Measurements from ENCODE around the gene GREB1. TPM values are rescaled to one million over a fixed set of nuclear protein-coding genes. Genes with fewer than 3 reads are reported as not detected.

GREB1 gene
- total RNA-seq, 4 donors from 2014 or later: 3.0 to 6.1 (median 4.3) TPM

DNA sequence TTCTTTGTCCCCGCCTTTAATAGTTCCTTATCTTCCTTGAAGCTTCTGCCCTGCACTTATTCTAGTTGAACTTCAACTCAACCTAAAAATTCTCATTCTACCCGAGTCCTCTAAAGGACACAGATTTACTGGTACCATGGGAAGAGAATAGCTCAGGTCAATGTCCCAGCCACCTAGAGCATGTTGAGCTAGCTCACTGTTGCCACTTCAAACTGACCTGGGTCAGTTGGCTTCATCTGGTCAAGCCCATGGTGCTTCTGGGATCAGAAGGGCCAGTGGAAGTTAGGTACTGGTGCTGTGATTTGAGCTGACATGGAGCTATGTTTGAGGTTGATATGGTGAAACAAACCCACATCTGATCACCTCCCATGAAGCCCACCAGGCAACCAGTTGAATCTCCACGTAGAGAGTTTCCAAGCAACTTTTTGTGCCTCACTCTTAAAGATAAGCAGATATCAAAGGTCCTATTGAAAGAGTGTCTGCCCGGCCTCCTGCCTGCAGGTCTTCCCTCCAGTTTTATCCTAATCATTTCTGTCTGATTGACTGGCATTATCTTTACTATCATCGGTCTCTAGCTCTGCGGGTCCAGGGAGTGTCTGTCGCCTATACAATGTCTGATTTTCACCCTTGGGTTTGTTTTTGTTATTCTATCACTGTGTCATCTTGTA, 17.2 kb downstream of the GREB1 start:
- no peak for DNase-seq (ENCODE audit: low spot score in 2 of 2)
- no peaks in the 10 kb centered on the region for H3K27me3 ChIP-seq
- H3K9me3 ChIP-seq: no peaks in the 10 kb centered on the region
- H3K27ac ChIP-seq: no peak overlapping the region
- H3K4me1 ChIP-seq: peaks cover 5% of the 10 kb centered on the region
- no peak overlapping the region for H3K4me3 ChIP-seq
- no peaks in the 10 kb centered on the region for H3K36me3 ChIP-seq
- WGBS: 92% methylated on average over 7 of the region's 7 CpGs
- TF ChIP-seq, protein P1, sequence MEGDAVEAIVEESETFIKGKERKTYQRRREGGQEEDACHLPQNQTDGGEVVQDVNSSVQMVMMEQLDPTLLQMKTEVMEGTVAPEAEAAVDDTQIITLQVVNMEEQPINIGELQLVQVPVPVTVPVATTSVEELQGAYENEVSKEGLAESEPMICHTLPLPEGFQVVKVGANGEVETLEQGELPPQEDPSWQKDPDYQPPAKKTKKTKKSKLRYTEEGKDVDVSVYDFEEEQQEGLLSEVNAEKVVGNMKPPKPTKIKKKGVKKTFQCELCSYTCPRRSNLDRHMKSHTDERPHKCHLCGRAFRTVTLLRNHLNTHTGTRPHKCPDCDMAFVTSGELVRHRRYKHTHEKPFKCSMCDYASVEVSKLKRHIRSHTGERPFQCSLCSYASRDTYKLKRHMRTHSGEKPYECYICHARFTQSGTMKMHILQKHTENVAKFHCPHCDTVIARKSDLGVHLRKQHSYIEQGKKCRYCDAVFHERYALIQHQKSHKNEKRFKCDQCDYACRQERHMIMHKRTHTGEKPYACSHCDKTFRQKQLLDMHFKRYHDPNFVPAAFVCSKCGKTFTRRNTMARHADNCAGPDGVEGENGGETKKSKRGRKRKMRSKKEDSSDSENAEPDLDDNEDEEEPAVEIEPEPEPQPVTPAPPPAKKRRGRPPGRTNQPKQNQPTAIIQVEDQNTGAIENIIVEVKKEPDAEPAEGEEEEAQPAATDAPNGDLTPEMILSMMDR (IDR thresholded peaks at IDR 0.05): no peak
- TF ChIP-seq POLR2A (IDR thresholded peaks at IDR 0.05) (no peak), POLR2AphosphoS5 (IDR thresholded peaks at IDR 0.05) (no peak), EP300 (IDR thresholded peaks at IDR 0.05) (no peak)

DNA sequence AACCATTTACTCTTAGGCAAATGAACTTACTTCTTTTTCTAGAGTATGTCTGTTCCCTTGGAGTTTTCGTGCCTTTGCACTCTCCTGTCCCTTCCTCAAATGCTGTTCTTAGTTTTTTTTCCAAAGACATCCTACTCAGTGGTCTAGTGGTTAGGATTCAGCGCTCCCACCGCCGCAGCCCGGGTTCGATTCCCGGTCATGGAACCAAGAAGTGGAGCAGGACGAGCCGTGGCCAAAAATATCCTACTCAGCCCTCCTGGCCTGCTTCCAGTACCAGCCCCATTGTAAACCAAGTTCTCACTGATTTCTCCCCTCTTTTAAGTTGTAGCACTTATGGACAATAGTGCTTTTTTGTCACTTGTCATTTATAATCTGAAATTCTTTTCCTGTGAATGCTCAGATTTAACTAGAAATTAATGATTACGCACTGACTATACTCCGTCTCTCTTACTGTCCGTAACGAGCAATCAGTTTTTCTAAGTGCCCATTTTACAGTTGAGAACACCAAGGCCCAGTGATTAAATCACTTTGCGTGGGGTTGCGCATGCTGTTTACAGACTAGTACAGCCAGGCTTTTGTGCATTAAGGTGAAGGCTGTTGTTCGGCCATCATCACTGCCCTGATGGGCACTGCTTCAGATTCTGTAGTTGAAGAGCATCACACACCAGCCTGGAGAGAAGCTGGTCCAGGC, 17.9 kb downstream of the GREB1 start:
- DNase-seq (ENCODE audit: low spot score in 2 of 2): no peak
- Histone ChIP-seq H3K9me3 (no peaks in the 10 kb centered on the region), H3K36me3 (no peaks in the 10 kb centered on the region), H3K4me3 (no peak overlapping the region), H3K27ac (no peak overlapping the region), H3K4me1 (no peaks in the 10 kb centered on the region), H3K27me3 (no peaks in the 10 kb centered on the region)
- TF ChIP-seq POLR2AphosphoS5 (IDR thresholded peaks at IDR 0.05): no peak
- TF ChIP-seq EP300 (IDR thresholded peaks at IDR 0.05): no peak
- TF ChIP-seq POLR2A (IDR thresholded peaks at IDR 0.05): no peak
- TF ChIP-seq, protein P1 (IDR thresholded peaks at IDR 0.05): no peak
- WGBS: 92% methylated on average over 16 of the region's 16 CpGs

DNA sequence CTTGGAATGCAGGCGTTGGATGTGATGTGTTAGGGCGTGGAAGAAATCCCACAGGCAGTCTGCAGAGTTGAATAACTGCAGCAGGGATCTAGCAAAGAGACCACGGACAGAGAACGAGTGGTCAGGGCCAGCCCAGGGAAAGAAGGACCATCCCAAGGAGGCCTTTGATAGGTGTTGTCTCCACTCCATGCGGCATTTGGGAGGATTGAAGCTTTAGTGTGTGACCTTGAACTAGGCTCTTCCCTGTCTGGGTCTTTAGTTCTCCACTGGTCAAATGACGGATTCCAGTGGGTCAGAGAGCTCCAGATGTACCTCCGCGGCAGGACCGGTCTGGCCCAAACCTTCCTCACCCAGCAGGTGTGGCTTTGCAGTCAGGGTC, 18.4 kb downstream of the GREB1 start:
- no peaks in the 10 kb centered on the region for H3K27me3 ChIP-seq
- H3K36me3 ChIP-seq: no peaks in the 10 kb centered on the region
- TF ChIP-seq POLR2AphosphoS5 (IDR thresholded peaks at IDR 0.05) (no peak), POLR2A (IDR thresholded peaks at IDR 0.05) (no peak), EP300 (IDR thresholded peaks at IDR 0.05) (no peak)
- TF ChIP-seq, protein P1 (IDR thresholded peaks at IDR 0.05): no peak
- 86% methylated on average over 9 of the region's 9 CpGs for WGBS
- H3K27ac ChIP-seq: no peak overlapping the region
- no peak overlapping the region for H3K4me3 ChIP-seq
- H3K9me3 ChIP-seq: no peaks in the 10 kb centered on the region
- H3K4me1 ChIP-seq: no peaks in the 10 kb centered on the region
- DNase-seq (ENCODE audit: low spot score in 2 of 2): no peak

DNA sequence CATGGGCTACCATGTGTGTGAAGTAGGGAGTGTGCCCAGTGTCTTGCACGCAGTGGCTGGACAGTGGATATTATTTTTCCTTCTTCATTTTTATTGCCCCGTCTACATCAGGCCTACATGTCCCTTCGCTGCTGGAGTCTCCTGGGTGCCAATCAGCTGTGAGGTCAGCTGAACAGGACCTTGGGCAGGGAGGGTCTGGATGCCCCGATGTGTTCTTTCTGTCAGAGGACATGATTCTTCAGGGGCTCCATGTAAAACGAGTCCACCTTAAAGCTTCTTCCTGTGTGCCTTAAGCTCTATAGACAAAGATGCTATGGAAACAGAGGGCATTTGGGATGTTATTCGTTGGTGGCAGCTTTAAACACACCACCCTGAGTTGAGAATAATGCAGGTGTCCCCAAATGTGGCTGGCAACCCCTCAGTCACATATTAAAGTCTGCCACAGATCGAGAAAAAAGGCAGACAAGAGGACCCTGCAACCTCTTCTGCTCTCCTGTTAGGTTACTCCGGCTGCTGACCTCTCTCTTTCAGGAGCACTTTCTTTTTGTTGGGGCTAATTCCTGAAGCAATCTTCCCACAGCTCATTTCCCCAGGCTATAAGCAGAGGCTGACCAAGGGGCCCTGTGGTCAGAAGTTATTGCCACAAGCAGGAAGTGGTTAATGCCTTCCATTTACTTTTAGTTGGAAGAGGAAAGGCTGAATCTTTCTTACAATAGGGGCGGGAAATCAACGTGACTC, 20.0 kb downstream of the GREB1 start:
- Histone ChIP-seq H3K4me1 (no peaks in the 10 kb centered on the region), H3K4me3 (no peak overlapping the region), H3K9me3 (no peaks in the 10 kb centered on the region), H3K27me3 (no peaks in the 10 kb centered on the region), H3K36me3 (no peaks in the 10 kb centered on the region), H3K27ac (no peak overlapping the region)
- WGBS: 67% methylated on average over 10 of the region's 10 CpGs
- no peak for TF ChIP-seq EP300 (IDR thresholded peaks at IDR 0.05)
- TF ChIP-seq POLR2AphosphoS5 (IDR thresholded peaks at IDR 0.05): no peak
- TF ChIP-seq, protein P1 (IDR thresholded peaks at IDR 0.05): no peak
- DNase-seq (ENCODE audit: low spot score in 2 of 2): no peak

DNA sequence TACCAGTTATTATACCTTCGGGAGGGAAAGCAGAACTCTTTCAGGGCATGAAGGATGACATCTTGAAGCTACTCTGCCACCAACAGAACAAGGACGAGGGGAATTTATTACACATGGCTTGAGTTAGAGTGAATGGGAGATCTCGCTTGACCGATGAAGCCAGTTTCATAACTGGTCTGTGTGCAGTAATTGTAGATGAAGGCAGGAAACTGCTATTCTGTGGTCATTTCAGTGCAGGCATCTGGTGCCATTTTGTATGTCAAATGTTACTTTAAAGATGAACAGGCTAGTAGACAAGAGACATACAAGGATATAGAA, 20.5 kb downstream of the GREB1 start:
- DNase-seq (ENCODE audit: low spot score in 2 of 2): no peak
- Histone ChIP-seq H3K27me3 (no peaks in the 10 kb centered on the region), H3K36me3 (no peaks in the 10 kb centered on the region), H3K27ac (no peak overlapping the region), H3K4me1 (no peaks in the 10 kb centered on the region), H3K4me3 (no peak overlapping the region), H3K9me3 (no peaks in the 10 kb centered on the region)
- WGBS: 62% methylated on average over 4 of the region's 4 CpGs
- TF ChIP-seq POLR2A (IDR thresholded peaks at IDR 0.05): no peak
- TF ChIP-seq EP300 (IDR thresholded peaks at IDR 0.05): no peak
- TF ChIP-seq POLR2AphosphoS5 (IDR thresholded peaks at IDR 0.05): no peak
- TF ChIP-seq, protein P1 (IDR thresholded peaks at IDR 0.05): no peak
